Panc1 (cell line): ENCODE results near the gene EGFLAM. TPM values are rescaled to one million over a fixed set of nuclear protein-coding genes. Genes with fewer than 3 reads are reported as not detected.

ENCODE experiments used
- ATAC-seq: fragments of 200-7000 bp; cut with Tn5 transposase; 2 replicates; pipeline ENCODE4 v1.9.1; 2020; ENCODE audit warnings: mild to moderate bottlenecking, moderate library complexity
- BruUV-seq: library from RNA; stranded (reverse); fragments of 400-500 nt; replicated peaks from 2 replicates; lab custom pipeline; 2021; lab: Mats Ljungman, UMichigan
- CTCF ChIA-PET: fragments of 300-600 bp; sonication (Branson Sonifier 250); formaldehyde crosslinking; loops from one replicate; lab custom pipeline; 2022; ENCODE audit warnings: antibody characterized with exemption; lab: Charles Lee
- POLR2A ChIA-PET: fragments of 300-600 bp; sonication (Branson Sonifier 250); formaldehyde crosslinking; loops from one replicate; lab custom pipeline; 2022; ENCODE audit warnings: antibody characterized with exemption; lab: Charles Lee
- DNase-seq: peaks from one replicate; pipeline ENCODE4 v3.0.0-alpha.2; 2010; ENCODE audit warnings: low read depth, low spot score
- H3K27ac ChIP-seq: 2 replicates; pipeline ENCODE4 v1.5.1; 2011; ENCODE audit warnings: mild to moderate bottlenecking, low read length, inconsistent platforms
- H3K27me3 ChIP-seq: fragments of 200-500 bp; sonication (Bioruptor generic); 2 replicates; pipeline ENCODE4 v1.6.0; 2014; ENCODE audit warnings: low read length, inconsistent platforms; ENCODE audit not compliant: control insufficient read depth, insufficient read depth
- H3K36me3 ChIP-seq: fragments of 200-500 bp; sonication (Bioruptor generic); 2 replicates; pipeline ENCODE4 v1.5.1; 2014; ENCODE audit warnings: inconsistent platforms, mild to moderate bottlenecking, low read length, moderate library complexity; ENCODE audit not compliant: control insufficient read depth, insufficient read depth
- H3K4me1 ChIP-seq: 2 replicates; pipeline ENCODE4 v1.5.1; 2011; ENCODE audit warnings: inconsistent platforms, mild to moderate bottlenecking, low read length, moderate library complexity; ENCODE audit not compliant: control insufficient read depth, insufficient read depth
- H3K4me3 ChIP-seq, 2 experiments: 2 replicates each; pipeline ENCODE4 v1.5.1; 2011 to 2012; ENCODE audit warnings: low read depth in 2 of 2, low read length in 2 of 2, mild to moderate bottlenecking in 2 of 2, inconsistent platforms in 1 of 2, moderate library complexity in 1 of 2
- H3K9me3 ChIP-seq: fragments of 200-500 bp; sonication (Bioruptor generic); 2 replicates; pipeline ENCODE4 v1.5.1; 2014; ENCODE audit warnings: low read depth, mild to moderate bottlenecking, inconsistent platforms, low read length, moderate library complexity; ENCODE audit not compliant: control insufficient read depth, insufficient read depth
- CTCF ChIP-seq: fragments of 450-650 bp; IDR thresholded peaks from 2 replicates; pipeline ENCODE4 v1.5.1; 2017; ENCODE audit warnings: mild to moderate bottlenecking
- POLR2AphosphoS5 ChIP-seq: IDR thresholded peaks from 2 replicates; pipeline ENCODE4 v1.6.1; 2012; ENCODE audit warnings: mild to moderate bottlenecking, low read depth, low read length, moderate library complexity
- SIN3A ChIP-seq: IDR thresholded peaks from 2 replicates; pipeline ENCODE4 v1.6.1; 2012; ENCODE audit warnings: low read depth, mild to moderate bottlenecking, low read length, moderate library complexity, borderline replicate concordance; ENCODE audit not compliant: insufficient read depth
- TCF7L2 ChIP-seq: IDR thresholded peaks from 2 replicates; pipeline ENCODE4 v1.6.1; 2011; ENCODE audit warnings: mild to moderate bottlenecking, low read depth, low read length, inconsistent platforms
- in situ Hi-C: cut with HindIII; loops from 2 replicates; pipeline ENCODE4 v1.10.0; 2016; ENCODE audit warnings: low sequenced_read_pairs, low pct_unique_long_range_greater_than_20kb
- intact Hi-C: fragments of 100-400 bp; cut with micrococcal nuclease; formaldehyde crosslinking; loops from one replicate; pipeline ENCODE4 v1.10.0; 2022; ENCODE audit not compliant: unreplicated experiment
- total RNA-seq: library from RNA; stranded (reverse); gene quantifications from one replicate; pipeline ENCODE4 v1.2.1, GENCODE V29; 2021; ENCODE audit not compliant: unreplicated experiment
- TF ChIP-seq, protein P1 (sequence below), 2 experiments: IDR thresholded peaks; 2 replicates each; pipeline ENCODE4 v1.6.1; 2011 to 2012; ENCODE audit warnings: low read depth in 2 of 2, control low read depth in 1 of 2, low read length in 1 of 2, mild to moderate bottlenecking in 1 of 2, moderate library complexity in 1 of 2; ENCODE audit not compliant: insufficient read depth in 1 of 2

The EGFLAM gene
- total RNA-seq, 1 experiment from 2014 or later: 14.8 TPM

DNA sequence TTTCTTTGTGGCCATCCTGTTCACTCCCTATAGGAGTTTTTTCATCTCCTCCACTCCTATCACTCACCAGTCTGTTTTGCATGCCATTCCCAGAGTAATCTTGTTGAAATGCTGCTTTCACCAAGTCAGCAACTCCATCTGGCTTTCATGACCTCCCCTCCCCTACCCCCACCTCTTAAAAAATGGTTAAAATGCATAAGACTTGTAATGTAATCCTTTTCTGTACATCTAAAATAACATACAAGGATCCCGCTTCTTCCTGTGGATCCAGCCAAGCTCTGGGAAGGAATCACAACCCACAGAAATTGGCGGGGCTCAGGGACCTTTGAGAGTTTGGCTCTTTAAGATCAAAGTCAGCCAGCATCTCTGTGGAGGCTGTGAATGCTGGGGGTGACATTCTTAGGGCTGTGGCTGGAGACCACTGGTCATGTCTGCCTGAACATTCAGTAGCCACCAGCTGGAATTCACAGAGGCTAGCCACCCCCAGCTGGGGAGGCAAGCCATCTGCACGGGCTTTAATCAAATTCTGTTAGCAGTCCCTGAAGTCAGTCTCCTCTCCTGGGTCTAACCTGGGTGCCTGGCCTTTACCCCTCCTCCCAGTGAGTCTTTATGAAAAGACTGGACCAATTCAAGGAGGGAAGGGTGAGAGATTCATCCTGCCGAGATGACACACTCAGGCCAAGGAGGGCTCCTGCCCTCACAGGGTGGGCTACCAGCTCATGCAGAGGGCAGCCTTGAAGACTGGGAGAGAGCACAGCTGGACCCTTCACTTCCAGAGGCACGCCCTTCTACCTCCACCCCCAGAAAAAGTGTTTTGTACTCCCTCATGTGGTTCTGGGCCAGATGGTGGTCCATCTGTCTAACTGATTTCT, 165.2 kb downstream of the EGFLAM start:
- no peak for TF ChIP-seq SIN3A
- no peak for TF ChIP-seq TCF7L2
- TF ChIP-seq CTCF: no peak
- Histone ChIP-seq H3K4me3 (no peak overlapping the region), H3K9me3 (no peaks in the 10 kb centered on the region), H3K4me1 (no peaks in the 10 kb centered on the region), H3K27me3 (peaks cover 7% of the 10 kb centered on the region), H3K36me3 (no peaks in the 10 kb centered on the region), H3K27ac (no peak overlapping the region)
- intact Hi-C loops: no loop called here
- no peak for ATAC-seq
- BruUV-seq: no TSS peak
- ChIA-PET CTCF (interaction anchor here (1.7 kb wide), 1 partner anchor 386 kb away, joined by 8 read pairs; no protein-coding TSS in a partner anchor), POLR2A (no interaction called here)
- in situ Hi-C loops: no loop called here
- no peak for DNase-seq

DNA sequence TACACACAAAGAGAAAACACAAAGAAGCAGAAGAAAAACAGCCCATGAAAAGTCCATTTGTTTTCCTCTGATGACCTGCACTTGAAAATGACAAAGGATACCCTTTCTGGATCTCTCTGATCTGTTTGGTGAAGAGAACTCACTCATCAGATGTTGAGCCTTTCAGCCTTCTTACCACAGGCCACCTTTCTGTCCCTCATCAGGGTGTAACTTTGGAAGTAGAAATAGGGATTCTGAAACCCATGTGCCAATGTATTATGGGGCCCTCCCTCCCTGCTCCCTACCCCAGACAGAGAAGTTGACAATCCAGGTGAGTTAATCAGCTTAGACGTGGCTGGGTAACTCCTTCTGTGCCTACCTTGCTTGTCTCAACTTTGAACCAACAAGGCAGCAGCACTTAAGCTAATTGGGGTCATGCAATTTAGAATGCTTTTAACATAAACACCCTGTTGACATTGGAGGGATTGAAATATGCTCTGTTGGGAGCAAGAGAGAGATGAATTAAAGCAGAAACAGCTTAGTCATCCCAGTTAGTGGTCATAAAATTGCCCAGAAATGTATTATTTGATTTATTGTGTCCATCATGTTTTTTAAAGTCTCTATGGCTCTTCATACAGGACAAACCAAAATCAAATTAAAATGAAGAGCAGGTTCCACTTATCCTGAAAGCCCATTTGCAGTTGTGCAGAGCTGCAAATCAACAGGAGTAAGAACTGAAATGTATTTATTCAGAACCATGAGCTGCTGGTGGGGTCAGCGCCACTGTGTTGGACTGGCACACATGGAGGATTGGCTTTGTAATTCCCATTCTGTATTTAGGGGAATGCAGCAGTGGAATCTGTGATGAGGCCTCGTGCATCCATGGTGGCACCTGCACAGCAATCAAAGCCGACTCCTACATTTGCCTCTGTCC, 166.0 kb downstream of the EGFLAM start:
- no TSS peak for BruUV-seq
- no peak for TF ChIP-seq CTCF
- TF ChIP-seq, protein P1, sequence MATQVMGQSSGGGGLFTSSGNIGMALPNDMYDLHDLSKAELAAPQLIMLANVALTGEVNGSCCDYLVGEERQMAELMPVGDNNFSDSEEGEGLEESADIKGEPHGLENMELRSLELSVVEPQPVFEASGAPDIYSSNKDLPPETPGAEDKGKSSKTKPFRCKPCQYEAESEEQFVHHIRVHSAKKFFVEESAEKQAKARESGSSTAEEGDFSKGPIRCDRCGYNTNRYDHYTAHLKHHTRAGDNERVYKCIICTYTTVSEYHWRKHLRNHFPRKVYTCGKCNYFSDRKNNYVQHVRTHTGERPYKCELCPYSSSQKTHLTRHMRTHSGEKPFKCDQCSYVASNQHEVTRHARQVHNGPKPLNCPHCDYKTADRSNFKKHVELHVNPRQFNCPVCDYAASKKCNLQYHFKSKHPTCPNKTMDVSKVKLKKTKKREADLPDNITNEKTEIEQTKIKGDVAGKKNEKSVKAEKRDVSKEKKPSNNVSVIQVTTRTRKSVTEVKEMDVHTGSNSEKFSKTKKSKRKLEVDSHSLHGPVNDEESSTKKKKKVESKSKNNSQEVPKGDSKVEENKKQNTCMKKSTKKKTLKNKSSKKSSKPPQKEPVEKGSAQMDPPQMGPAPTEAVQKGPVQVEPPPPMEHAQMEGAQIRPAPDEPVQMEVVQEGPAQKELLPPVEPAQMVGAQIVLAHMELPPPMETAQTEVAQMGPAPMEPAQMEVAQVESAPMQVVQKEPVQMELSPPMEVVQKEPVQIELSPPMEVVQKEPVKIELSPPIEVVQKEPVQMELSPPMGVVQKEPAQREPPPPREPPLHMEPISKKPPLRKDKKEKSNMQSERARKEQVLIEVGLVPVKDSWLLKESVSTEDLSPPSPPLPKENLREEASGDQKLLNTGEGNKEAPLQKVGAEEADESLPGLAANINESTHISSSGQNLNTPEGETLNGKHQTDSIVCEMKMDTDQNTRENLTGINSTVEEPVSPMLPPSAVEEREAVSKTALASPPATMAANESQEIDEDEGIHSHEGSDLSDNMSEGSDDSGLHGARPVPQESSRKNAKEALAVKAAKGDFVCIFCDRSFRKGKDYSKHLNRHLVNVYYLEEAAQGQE (IDR thresholded peaks at IDR 0.05; ENCODE audit: insufficient read depth in 1 of 2, low read depth in 2 of 2, low read length in 1 of 2): no peak
- TF ChIP-seq SIN3A: no peak
- no peak for TF ChIP-seq POLR2AphosphoS5
- no peak for TF ChIP-seq TCF7L2
- H3K27ac ChIP-seq: no peak overlapping the region

More for the DNA sequence above, 166.0 kb downstream of the EGFLAM start:
- no peak for ATAC-seq
- Histone ChIP-seq H3K9me3 (no peaks in the 10 kb centered on the region), H3K27me3 (peaks cover 11% of the 10 kb centered on the region), H3K4me3 (no peak overlapping the region), H3K36me3 (no peaks in the 10 kb centered on the region), H3K4me1 (no peaks in the 10 kb centered on the region)
- ChIA-PET CTCF (no interaction called here), POLR2A (no interaction called here)
- DNase-seq: no peak
- intact Hi-C loops: no loop called here
- in situ Hi-C loops: no loop called here
